Measurements from ENCODE around the gene ALS2.

GRCh38 chr2:201675454-201675853, 105.3 kb downstream of the ALS2 start:
- TF ChIP-seq CTCF (IDR thresholded peaks at IDR 0.05) (no peak), POLR2A (IDR thresholded peaks at IDR 0.05) (no peak)

Measured in body of pancreas (tissue), 4 donors.